KMS-11 (cell line): ENCODE measurements around the gene PGBD5.

Source experiments
- H2AFZ ChIP-seq: fragments of 200-600 bp; sonication (generic); 2 replicates; pipeline ENCODE4 v1.6.1; 2016; ENCODE audit warnings: antibody characterized with exemption, mixed run types, low read depth
- H3K27ac ChIP-seq: fragments of 200-600 bp; sonication (generic); 2 replicates; pipeline ENCODE4 v1.6.1; 2016; ENCODE audit warnings: mild to moderate bottlenecking, mixed run types
- H3K27me3 ChIP-seq: fragments of 200-600 bp; sonication (generic); 2 replicates; pipeline ENCODE4 v1.6.1; 2017; ENCODE audit warnings: mild to moderate bottlenecking, low read depth, mixed run types, moderate library complexity; ENCODE audit not compliant: insufficient read depth
- H3K36me3 ChIP-seq: fragments of 200-600 bp; sonication (generic); 2 replicates; pipeline ENCODE4 v1.6.1; 2017; ENCODE audit warnings: mild to moderate bottlenecking, mixed run types; ENCODE audit not compliant: insufficient read depth
- H3K4me1 ChIP-seq: fragments of 200-600 bp; sonication (generic); 2 replicates; pipeline ENCODE4 v1.6.1; 2016; ENCODE audit warnings: mild to moderate bottlenecking, low read depth, mixed run types; ENCODE audit not compliant: poor library complexity, severe bottlenecking
- H3K4me2 ChIP-seq: fragments of 200-600 bp; sonication (generic); 2 replicates; pipeline ENCODE4 v1.7.0; 2016; ENCODE audit warnings: mild to moderate bottlenecking, mixed run types
- H3K4me3 ChIP-seq: fragments of 200-600 bp; sonication (generic); IDR thresholded peaks from 2 replicates; pipeline ENCODE4 v1.6.1; 2017; ENCODE audit warnings: low read depth, low read length, mixed read lengths; ENCODE audit not compliant: insufficient read depth
- H3K79me2 ChIP-seq: fragments of 200-600 bp; sonication (generic); 2 replicates; pipeline ENCODE4 v1.6.1; 2016; ENCODE audit warnings: low read depth, mixed run types; ENCODE audit not compliant: insufficient read depth
- H3K9ac ChIP-seq: fragments of 200-600 bp; sonication (generic); 2 replicates; pipeline ENCODE4 v1.6.1; 2016; ENCODE audit warnings: mild to moderate bottlenecking, mixed run types
- H4K20me1 ChIP-seq: fragments of 200-600 bp; sonication (generic); 2 replicates; pipeline ENCODE4 v1.6.1; 2016; ENCODE audit warnings: mild to moderate bottlenecking, mixed run types; ENCODE audit not compliant: insufficient read depth
- CTCF ChIP-seq: fragments of 200-600 bp; sonication (generic); conservative IDR thresholded peaks from 2 replicates; pipeline ENCODE4 v1.6.1; 2017; ENCODE audit warnings: low read depth, mild to moderate bottlenecking, antibody characterized with exemption, low read length, moderate library complexity, mixed read lengths

The PGBD5 gene

GRCh38 chr1:230387296-230387695, 38.8 kb downstream of the PGBD5 start:
- no peak overlapping the region for H3K9ac ChIP-seq
- no peaks in the 10 kb centered on the region for H3K4me1 ChIP-seq
- no peaks in the 10 kb centered on the region for H3K27me3 ChIP-seq
- H3K36me3 ChIP-seq: no peaks in the 10 kb centered on the region
- no peaks in the 10 kb centered on the region for H3K79me2 ChIP-seq
- no peak overlapping the region for H2AFZ ChIP-seq
- no peaks in the 10 kb centered on the region for H4K20me1 ChIP-seq
- H3K4me3 ChIP-seq: no peak overlapping the region
- no peak overlapping the region for H3K4me2 ChIP-seq
- TF ChIP-seq CTCF: no peak
- no peak overlapping the region for H3K27ac ChIP-seq

- TF ChIP-seq CTCF: no peak
- H3K9ac ChIP-seq: no peak overlapping the region
- no peak overlapping the region for H3K27ac ChIP-seq
- no peak overlapping the region for H2AFZ ChIP-seq
- no peaks in the 10 kb centered on the region for H4K20me1 ChIP-seq
- H3K36me3 ChIP-seq: no peaks in the 10 kb centered on the region
- H3K4me2 ChIP-seq: no peak overlapping the region
- H3K79me2 ChIP-seq: no peaks in the 10 kb centered on the region
- no peak overlapping the region for H3K4me3 ChIP-seq
- H3K27me3 ChIP-seq: no peaks in the 10 kb centered on the region
- no peaks in the 10 kb centered on the region for H3K4me1 ChIP-seq
These were observed 39.4 kb downstream of the PGBD5 start for GRCh38 chr1:230386637-230387262.

- Histone ChIP-seq H3K4me3 (no peak overlapping the region), H4K20me1 (no peaks in the 10 kb centered on the region), H3K27me3 (no peaks in the 10 kb centered on the region), H3K27ac (no peak overlapping the region), H3K9ac (no peak overlapping the region), H3K79me2 (no peaks in the 10 kb centered on the region), H2AFZ (no peak overlapping the region), H3K4me2 (no peak overlapping the region), H3K36me3 (no peaks in the 10 kb centered on the region), H3K4me1 (no peaks in the 10 kb centered on the region)
- TF ChIP-seq CTCF: no peak
These were observed 40.2 kb downstream of the PGBD5 start for GRCh38 chr1:230385930-230386329.

- Histone ChIP-seq H3K9ac (no peak overlapping the region), H3K79me2 (no peaks in the 10 kb centered on the region), H3K4me1 (no peaks in the 10 kb centered on the region), H3K27me3 (no peaks in the 10 kb centered on the region), H3K4me3 (no peak overlapping the region), H4K20me1 (no peaks in the 10 kb centered on the region), H3K27ac (no peak overlapping the region), H2AFZ (no peak overlapping the region), H3K4me2 (no peak overlapping the region), H3K36me3 (no peaks in the 10 kb centered on the region)
- TF ChIP-seq CTCF: no peak
These were observed 41.0 kb downstream of the PGBD5 start for GRCh38 chr1:230385158-230385450.
